GM18526 (cell line): ENCODE data around the gene GOLGA8S.
"Not testable (repeated sequence)": the region's sequence is repeated elsewhere in the genome, so short reads cannot be mapped to it uniquely, and the experiment has no call there.

ENCODE experiments used
- POLR2A ChIP-seq: IDR thresholded peaks from 3 replicates; pipeline ENCODE4 v1.6.1; 2011; ENCODE audit not compliant: insufficient read length; ENCODE audit errors: extremely low read depth

The GOLGA8S gene

DNA sequence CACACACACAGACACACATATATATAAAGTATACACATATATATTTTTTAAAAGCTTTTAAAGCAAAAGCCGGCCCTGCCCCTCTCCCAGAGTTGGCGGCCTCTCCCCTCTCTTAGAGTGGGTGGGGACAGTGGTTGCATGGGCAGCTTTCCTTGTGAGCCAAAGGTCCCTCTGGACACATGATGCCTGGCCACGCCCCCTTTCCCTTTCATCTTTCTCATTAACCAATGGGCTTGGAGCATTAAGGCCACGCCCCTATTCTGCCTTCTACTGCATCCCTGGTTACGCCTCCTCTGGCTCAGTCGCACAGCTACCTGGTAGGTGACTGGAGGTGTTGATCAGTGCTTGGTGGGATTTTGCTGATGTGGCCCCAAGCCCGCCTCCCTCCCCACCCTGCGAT is at the start of gene GOLGA8S:
Gene GOLGA8S (plus strand): TSS at position 301 of the 400 bp plus-strand sequence. CDS start 62 bp downstream, at position 363.
- TF ChIP-seq POLR2A, result not testable (repeated sequence)

GRCh38 chr15:23334096-23334495 is 20.5 kb upstream of the GOLGA8S start, which contains the start of gene GOLGA6L26:
Gene GOLGA6L26 (minus strand): TSS chr15:23334196. CDS start chr15:23334135, 61 bp downstream.
- not testable (repeated sequence) for TF ChIP-seq POLR2A

DNA sequence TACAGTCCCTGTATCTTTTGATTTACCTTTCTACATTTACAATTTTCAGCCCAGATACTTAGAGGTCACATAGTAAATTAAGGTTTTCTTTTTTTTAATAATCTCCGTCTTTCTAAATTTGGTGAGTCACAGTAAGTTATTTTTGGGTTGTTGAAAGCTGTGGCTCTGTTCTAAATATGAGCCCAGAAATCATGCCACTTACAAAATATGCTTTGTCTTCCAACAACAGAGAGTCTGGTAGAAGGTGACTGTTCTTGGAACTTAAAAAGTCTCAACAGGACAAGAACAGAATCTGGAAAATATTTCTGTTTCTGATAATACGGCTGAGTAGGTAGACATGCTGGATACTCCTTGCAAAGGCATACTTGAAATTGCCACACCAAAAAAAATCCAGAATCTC is 16.0 kb downstream of the GOLGA8S start:
- no peak for TF ChIP-seq POLR2A

DNA sequence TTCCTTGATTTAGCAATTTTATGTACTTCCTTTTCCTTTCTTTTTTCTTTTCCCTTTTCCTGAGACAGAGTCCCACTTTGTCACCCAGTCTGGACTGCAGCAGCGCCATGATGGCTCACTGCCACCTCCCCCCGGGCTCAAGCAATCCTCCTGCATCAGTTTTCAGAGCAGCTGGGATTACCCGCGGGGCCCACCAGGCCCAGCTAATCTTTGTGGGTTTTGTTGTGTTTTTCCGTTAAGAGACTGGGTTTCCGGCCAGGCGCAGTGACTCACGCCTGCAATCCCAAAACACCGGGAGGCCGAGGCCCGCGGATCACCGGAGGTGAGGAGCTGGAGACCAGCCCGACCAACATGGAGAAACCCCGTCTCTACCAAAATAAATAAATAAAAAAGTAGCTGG is 17.7 kb downstream of the GOLGA8S start:
- no peak for TF ChIP-seq POLR2A

DNA sequence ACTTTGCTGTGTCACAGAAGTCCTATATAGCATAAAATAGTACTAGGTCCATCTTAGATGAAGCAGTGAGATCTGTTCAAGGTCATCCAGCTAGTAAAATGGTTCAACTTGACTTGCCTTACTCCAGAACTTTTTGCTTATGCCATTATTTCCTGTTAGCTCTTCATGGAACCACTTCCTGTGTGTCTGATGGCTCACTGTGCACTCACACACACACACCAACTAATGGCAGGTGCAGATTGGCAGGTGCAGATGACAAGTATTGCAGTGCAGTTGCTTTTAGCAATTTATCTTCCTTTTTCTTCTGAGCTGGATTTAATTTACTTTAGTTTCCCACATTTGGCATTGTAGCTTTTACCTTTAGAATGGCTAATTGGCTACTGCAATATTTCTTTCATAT is 29.8 kb downstream of the GOLGA8S start:
- no peak for TF ChIP-seq POLR2A

- TF ChIP-seq POLR2A, result no peak
Observed at GRCh38 chr15:23385886-23386430, 31.4 kb downstream of the GOLGA8S start.

GRCh38 chr15:23387621-23388190 is 33.2 kb downstream of the GOLGA8S start:
- TF ChIP-seq POLR2A, result no peak

GRCh38 chr15:23395030-23395692 is 40.6 kb downstream of the GOLGA8S start:
- no peak for TF ChIP-seq POLR2A

- TF ChIP-seq POLR2A, result no peak
Observed at GRCh38 chr15:23395832-23396231, 41.3 kb downstream of the GOLGA8S start.

DNA sequence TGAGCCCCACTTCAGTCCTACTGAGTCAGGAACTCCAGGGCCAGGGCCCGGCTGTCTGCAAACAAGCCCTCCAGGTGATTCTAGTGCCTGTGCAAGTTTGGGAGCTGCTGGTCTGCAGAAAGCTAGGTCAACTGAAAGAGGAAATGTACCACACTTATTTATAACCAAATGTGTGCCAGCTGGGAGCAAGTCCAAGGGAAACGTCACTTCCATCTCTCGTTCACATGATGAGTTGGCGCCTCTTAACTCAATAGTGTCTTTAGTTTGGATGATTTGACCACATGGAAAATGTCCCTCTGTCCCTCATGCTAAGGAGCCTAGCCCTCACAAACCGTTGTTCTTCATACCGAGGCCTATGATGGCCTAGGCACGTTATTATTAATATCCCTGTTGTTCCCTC is 43.2 kb downstream of the GOLGA8S start:
- TF ChIP-seq POLR2A, result no peak

DNA sequence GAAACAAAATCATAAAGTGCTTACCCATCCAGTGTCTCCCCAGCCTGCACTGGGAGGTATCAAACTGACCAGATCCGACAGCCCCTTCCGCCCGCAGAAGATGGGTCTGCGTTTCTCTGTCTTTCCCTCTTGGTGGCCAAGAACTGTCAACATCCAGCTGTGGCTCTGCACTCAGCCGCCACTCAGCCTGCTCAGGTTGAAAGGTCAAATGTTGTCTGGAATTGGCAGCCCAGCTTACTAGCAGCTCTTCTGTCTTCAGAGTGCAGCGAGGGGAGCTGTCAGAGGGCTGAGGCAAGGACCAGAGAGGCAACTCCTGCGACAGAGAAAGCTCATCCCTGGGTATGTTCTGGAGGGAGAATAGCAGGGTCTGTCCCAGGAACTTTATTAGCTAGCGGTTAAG is 47.1 kb downstream of the GOLGA8S start:
- TF ChIP-seq POLR2A, result no peak

- no peak for TF ChIP-seq POLR2A
Observed at GRCh38 chr15:23402140-23402539, 47.6 kb downstream of the GOLGA8S start.

- no peak for TF ChIP-seq POLR2A
Observed at GRCh38 chr15:23402544-23402943, 48.0 kb downstream of the GOLGA8S start.

GRCh38 chr15:23403550-23403949 is 49.0 kb downstream of the GOLGA8S start:
- TF ChIP-seq POLR2A, result no peak

DNA sequence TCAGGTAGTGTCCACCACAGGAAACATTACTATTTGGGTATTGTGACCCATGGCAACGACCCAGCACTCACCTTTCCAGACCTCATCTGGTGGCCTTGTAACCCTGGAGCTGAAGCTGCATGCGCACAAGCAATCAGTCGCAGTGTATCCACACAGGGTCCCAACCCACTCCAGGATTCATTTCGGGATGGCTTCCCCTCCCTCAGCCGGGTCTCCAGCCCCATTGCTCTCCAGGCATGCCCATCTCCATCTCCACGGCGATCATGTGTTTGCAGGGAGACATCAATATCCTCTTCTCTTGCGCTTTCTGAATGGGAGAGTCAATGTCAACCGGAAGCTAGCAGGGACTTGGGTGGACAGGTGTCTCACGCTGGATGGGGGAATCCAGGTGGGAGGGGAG is 57.3 kb downstream of the GOLGA8S start:
- TF ChIP-seq POLR2A, result no peak
